ENCODE data around the gene GATA3.

The GATA3 gene

DNA sequence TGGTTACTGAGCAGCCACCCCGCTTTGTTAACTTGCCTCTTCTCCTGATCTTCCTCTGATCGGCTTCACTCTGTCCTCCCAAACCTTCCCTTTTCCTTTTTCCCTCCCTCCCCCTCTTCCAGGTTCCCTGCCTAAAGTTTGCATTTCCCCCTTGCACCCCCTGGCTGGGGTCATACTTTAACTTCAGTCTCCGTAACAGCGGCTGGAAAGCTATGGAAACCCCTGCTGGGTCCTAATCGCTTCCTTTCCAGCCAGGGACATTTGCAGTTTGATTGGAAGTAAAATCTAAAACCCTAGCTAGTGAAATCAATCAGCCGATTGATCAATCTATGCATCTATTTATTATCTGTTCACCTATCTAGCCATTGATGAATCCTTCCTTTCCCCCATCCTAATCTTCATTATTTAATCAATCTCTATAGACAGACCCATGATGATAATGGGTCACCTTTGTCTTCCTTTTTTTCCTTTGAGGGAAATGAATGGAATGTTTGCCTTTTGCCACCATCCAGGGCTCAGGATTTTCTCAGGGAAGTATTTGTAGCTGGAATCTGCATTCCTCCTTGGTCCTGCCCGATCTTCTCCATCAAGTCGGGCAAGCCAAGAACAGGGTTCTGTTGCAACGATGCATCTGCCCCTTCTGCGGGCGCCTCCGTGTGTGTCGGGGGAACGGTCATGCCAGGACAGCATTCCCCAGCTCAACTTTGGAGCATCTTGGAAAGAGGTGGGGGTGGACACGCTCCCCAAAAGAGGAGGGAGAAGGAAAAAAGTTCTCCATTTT lies 8.8 kb downstream of the GATA3 start:
- Histone ChIP-seq H3K9me3 (replicated peaks; ENCODE audit: low read length) (no peaks in the 10 kb centered on the region), H3K4me1 (ENCODE audit: control insufficient read depth, insufficient read depth, low read length) (peaks cover 23% of the 10 kb centered on the region), H3K4me3 (ENCODE audit: low read length) (no peak overlapping the region), H3K9ac (ENCODE audit: low read depth, low read length) (no peak overlapping the region), H3K27me3 (ENCODE audit: control insufficient read depth, insufficient read depth, low read length) (peaks cover 14% of the 10 kb centered on the region), H3K4me2 (ENCODE audit: low read length) (peak overlapping the region; percentile 43), H3K36me3 (ENCODE audit: insufficient read depth, low read length) (peaks cover 59% of the 10 kb centered on the region)

DNA sequence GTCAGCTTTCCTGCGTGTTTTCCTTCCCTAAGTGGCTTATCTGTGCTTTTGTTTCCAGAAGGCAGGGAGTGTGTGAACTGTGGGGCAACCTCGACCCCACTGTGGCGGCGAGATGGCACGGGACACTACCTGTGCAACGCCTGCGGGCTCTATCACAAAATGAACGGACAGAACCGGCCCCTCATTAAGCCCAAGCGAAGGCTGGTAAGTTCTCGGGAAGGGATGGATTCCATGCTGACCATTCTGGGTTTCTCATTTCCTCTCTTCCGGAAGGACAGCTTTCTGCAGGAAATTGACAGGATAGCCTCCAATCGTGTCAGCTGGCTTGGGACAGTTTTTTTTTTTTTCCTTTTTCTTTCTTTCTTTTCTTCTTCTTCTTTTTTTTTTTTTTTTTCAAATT lies 9.4 kb downstream of the GATA3 start:
- H3K4me1 ChIP-seq (ENCODE audit: control insufficient read depth, insufficient read depth, low read length): peaks cover 20% of the 10 kb centered on the region

DNA sequence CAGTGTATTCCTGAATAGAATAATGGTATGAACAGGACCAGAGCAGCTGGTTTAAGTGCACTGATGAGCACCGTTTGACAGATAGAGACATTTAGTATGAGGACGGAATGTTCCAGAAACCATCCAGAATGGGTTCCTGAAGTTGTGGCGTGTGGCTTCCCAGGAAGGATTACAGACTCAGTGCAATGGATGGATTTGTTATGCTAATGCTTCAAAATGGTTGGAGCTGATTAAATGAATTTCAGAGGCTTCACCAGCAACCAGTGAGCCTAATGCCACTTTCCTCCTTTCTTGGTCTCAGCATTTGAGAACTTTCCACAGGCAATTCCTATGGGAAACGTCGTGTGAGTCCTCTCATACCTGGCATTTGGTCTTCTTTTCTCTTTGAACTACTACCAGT lies 9.9 kb downstream of the GATA3 start:
- H3K9ac ChIP-seq (ENCODE audit: low read depth, low read length): no peak overlapping the region
- peaks cover 17% of the 10 kb centered on the region for H3K4me1 ChIP-seq (ENCODE audit: control insufficient read depth, insufficient read depth, low read length)
- H3K4me3 ChIP-seq (ENCODE audit: low read length): no peak overlapping the region
- H3K4me2 ChIP-seq (ENCODE audit: low read length): no peak overlapping the region
- peaks cover 14% of the 10 kb centered on the region for H3K27me3 ChIP-seq (ENCODE audit: control insufficient read depth, insufficient read depth, low read length)
- H3K9me3 ChIP-seq (replicated peaks; ENCODE audit: low read length): no peaks in the 10 kb centered on the region
- peaks cover 56% of the 10 kb centered on the region for H3K36me3 ChIP-seq (ENCODE audit: insufficient read depth, low read length)

More for the DNA sequence above, 9.4 kb downstream of the GATA3 start:
- H3K36me3 ChIP-seq (ENCODE audit: insufficient read depth, low read length): peaks cover 56% of the 10 kb centered on the region
- no peak overlapping the region for H3K9ac ChIP-seq (ENCODE audit: low read depth, low read length)
- no peak overlapping the region for H3K4me3 ChIP-seq (ENCODE audit: low read length)
- H3K4me2 ChIP-seq (ENCODE audit: low read length): peak overlapping the region; percentile 43
- H3K27me3 ChIP-seq (ENCODE audit: control insufficient read depth, insufficient read depth, low read length): peaks cover 14% of the 10 kb centered on the region
- no peaks in the 10 kb centered on the region for H3K9me3 ChIP-seq (replicated peaks; ENCODE audit: low read length)

DNA sequence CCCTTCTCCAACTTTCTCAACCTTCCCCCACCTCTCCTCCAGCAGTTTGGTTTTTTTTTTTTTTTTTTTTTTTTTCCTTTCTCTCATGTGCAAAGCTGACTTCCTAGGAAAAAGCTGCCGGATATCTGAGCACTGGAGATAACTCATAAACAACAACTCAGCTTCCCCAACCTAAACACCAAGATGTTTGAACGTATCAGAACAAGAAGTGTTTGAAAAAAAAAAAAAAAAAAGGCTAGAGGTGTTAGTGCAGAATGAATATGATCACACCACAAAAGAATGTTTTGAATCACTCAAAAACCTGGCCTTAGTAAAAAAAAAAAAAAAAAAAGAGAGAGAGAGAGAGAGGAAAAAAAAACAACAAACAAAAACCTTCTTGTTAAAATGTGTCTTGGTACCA lies 11.2 kb downstream of the GATA3 start:
- Histone ChIP-seq H3K27me3 (ENCODE audit: control insufficient read depth, insufficient read depth, low read length) (peaks cover 14% of the 10 kb centered on the region), H3K4me3 (ENCODE audit: low read length) (no peak overlapping the region), H3K4me1 (ENCODE audit: control insufficient read depth, insufficient read depth, low read length) (peaks cover 5% of the 10 kb centered on the region), H3K9ac (ENCODE audit: low read depth, low read length) (no peak overlapping the region), H3K9me3 (replicated peaks; ENCODE audit: low read length) (no peaks in the 10 kb centered on the region), H3K4me2 (ENCODE audit: low read length) (no peak overlapping the region), H3K36me3 (ENCODE audit: insufficient read depth, low read length) (peaks cover 65% of the 10 kb centered on the region)

DNA sequence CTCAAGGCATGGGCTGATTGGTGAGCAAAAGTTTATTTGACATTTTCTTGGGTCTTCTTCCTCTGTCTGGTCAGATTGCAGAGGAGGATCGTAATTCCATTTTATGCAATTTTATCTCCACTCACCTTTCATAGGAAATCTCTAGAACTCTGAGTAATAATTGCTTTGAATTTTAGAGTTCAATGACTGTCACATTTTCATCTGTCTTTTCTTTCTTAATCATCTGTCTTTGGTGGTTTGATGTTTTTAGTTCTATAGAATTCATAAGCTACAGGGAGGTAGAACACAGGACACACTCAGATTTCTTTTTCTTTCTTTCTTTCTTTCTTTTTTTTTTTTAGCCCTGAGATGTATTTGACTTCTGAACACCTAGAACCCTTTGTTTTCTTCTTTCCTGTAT lies 11.6 kb downstream of the GATA3 start:
- H3K27me3 ChIP-seq (ENCODE audit: control insufficient read depth, insufficient read depth, low read length): peaks cover 14% of the 10 kb centered on the region
- H3K4me3 ChIP-seq (ENCODE audit: low read length): no peak overlapping the region
- H3K9ac ChIP-seq (ENCODE audit: low read depth, low read length): no peak overlapping the region
- H3K9me3 ChIP-seq (replicated peaks; ENCODE audit: low read length): no peaks in the 10 kb centered on the region
- H3K4me2 ChIP-seq (ENCODE audit: low read length): no peak overlapping the region
- H3K36me3 ChIP-seq (ENCODE audit: insufficient read depth, low read length): peaks cover 70% of the 10 kb centered on the region
- peaks cover 5% of the 10 kb centered on the region for H3K4me1 ChIP-seq (ENCODE audit: control insufficient read depth, insufficient read depth, low read length)

DNA sequence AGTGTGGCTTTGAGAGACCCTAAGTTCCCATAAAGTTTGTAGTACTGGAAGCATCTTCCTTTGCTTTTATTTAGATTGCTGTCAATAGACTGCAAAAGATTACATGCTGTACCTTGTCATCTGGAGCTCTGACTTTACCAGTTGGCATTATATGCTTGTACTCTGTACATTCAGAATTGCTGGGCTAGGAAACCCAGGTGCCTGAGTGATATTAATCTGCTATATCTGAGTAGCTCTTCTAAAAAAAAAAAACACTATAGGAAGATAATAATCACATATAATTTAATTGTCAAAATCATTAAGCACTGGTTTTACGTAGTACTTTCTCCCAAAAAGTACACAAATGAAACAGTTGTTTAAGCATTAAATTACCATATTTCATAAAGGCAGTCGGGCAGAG lies 12.3 kb downstream of the GATA3 start:
- H3K9me3 ChIP-seq (replicated peaks; ENCODE audit: low read length): no peaks in the 10 kb centered on the region
- no peak overlapping the region for H3K9ac ChIP-seq (ENCODE audit: low read depth, low read length)
- no peak overlapping the region for H3K4me2 ChIP-seq (ENCODE audit: low read length)
- peaks cover 14% of the 10 kb centered on the region for H3K27me3 ChIP-seq (ENCODE audit: control insufficient read depth, insufficient read depth, low read length)
- H3K4me1 ChIP-seq (ENCODE audit: control insufficient read depth, insufficient read depth, low read length): peaks cover 5% of the 10 kb centered on the region
- H3K36me3 ChIP-seq (ENCODE audit: insufficient read depth, low read length): peaks cover 69% of the 10 kb centered on the region
- no peak overlapping the region for H3K4me3 ChIP-seq (ENCODE audit: low read length)

DNA sequence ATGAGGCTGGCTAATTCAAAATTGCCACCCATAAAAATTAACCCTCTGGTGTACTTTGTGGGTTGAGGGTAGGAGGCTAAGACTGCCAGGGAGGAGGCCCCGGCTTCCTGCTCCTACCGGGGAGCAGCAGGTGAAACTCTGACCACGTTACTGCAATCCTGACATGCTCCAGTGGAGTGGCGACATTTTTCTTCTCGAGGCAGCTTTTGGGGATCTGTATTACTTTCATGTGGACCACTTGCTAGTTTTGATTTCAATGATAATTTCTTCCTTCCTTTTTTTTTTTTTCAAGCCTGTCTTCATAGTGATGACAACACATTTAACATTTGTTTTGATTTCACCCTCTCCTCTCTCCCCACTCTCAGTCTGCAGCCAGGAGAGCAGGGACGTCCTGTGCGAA lies 14.6 kb downstream of the GATA3 start:
- H3K9me3 ChIP-seq (replicated peaks; ENCODE audit: low read length): no peaks in the 10 kb centered on the region
- no peak overlapping the region for H3K4me2 ChIP-seq (ENCODE audit: low read length)
- H3K27me3 ChIP-seq (ENCODE audit: control insufficient read depth, insufficient read depth, low read length): peaks cover 3% of the 10 kb centered on the region
- no peak overlapping the region for H3K9ac ChIP-seq (ENCODE audit: low read depth, low read length)
- H3K4me3 ChIP-seq (ENCODE audit: low read length): no peak overlapping the region
- no peaks in the 10 kb centered on the region for H3K4me1 ChIP-seq (ENCODE audit: control insufficient read depth, insufficient read depth, low read length)
- peaks cover 74% of the 10 kb centered on the region for H3K36me3 ChIP-seq (ENCODE audit: insufficient read depth, low read length)

DNA sequence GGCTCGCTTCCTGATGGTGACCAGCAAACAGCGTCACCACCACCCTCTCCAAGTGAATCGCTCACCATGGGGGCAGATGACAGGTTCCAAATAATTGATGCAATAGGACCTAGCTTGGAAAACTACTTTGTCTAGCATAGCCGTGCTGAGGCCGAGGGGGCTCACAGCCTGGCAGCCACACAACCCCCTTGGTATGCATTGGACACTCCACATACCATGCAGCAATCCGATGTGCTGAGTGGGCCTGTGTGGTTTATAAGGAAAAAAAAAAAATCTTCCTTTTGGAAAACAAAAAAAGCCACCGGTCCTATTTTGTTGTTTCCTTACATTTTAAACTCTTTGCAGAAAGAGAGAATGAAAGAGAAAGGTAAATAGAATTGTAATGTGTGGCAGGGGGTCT lies 15.1 kb downstream of the GATA3 start:
- Histone ChIP-seq H3K9me3 (replicated peaks; ENCODE audit: low read length) (no peaks in the 10 kb centered on the region), H3K27me3 (ENCODE audit: control insufficient read depth, insufficient read depth, low read length) (peaks cover 3% of the 10 kb centered on the region), H3K4me1 (ENCODE audit: control insufficient read depth, insufficient read depth, low read length) (no peaks in the 10 kb centered on the region)

DNA sequence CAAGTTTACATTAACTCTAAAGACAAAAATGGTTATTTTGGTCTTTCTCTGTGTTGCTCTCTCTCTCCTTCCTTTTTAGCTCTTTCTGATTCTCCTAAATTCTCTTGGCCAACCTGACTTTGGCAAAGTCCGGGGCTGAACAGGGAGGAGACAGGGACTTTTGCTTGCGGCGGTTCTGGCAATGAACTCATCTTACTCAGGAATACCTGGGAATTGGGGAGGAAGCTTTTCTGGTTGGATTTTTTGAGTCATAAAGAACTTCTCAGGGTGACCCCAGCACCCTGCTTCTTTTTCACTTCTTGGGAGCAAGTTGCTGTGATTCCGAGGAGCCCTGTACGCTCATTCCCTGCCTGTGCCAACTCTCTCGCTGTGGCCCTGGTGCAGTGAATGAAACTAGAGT lies 16.0 kb downstream of the GATA3 start:
- no peaks in the 10 kb centered on the region for H3K4me1 ChIP-seq (ENCODE audit: control insufficient read depth, insufficient read depth, low read length)
- peaks cover 73% of the 10 kb centered on the region for H3K36me3 ChIP-seq (ENCODE audit: insufficient read depth, low read length)
- no peaks in the 10 kb centered on the region for H3K9me3 ChIP-seq (replicated peaks; ENCODE audit: low read length)
- peaks cover 3% of the 10 kb centered on the region for H3K27me3 ChIP-seq (ENCODE audit: control insufficient read depth, insufficient read depth, low read length)
- H3K4me3 ChIP-seq (ENCODE audit: low read length): no peak overlapping the region
- H3K9ac ChIP-seq (ENCODE audit: low read depth, low read length): no peak overlapping the region
- H3K4me2 ChIP-seq (ENCODE audit: low read length): no peak overlapping the region

More for the DNA sequence above, 15.1 kb downstream of the GATA3 start:
- H3K4me2 ChIP-seq (ENCODE audit: low read length): no peak overlapping the region
- no peak overlapping the region for H3K4me3 ChIP-seq (ENCODE audit: low read length)
- no peak overlapping the region for H3K9ac ChIP-seq (ENCODE audit: low read depth, low read length)
- H3K36me3 ChIP-seq (ENCODE audit: insufficient read depth, low read length): peaks cover 71% of the 10 kb centered on the region

DNA sequence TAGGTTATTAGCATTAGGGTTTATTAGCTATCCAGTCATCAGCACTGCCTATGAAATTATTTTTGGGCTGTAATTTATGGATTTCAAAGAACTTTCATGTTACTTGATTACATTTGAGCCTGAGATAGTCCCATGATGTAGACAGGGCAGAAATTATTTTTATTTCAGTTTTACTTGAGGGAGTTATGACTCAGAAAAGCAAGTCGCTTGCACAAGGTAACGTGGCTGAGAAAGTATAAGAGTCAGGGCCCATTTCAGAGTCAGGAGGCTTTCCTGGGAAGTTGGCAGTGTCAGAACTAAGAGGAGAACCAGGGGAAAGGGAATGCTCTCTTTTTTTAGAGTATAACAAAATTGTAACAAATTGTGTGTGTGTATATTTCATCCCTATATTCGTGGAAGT lies 16.5 kb downstream of the GATA3 start:
- H3K4me3 ChIP-seq (ENCODE audit: low read length): no peak overlapping the region
- H3K36me3 ChIP-seq (ENCODE audit: insufficient read depth, low read length): peaks cover 74% of the 10 kb centered on the region

DNA sequence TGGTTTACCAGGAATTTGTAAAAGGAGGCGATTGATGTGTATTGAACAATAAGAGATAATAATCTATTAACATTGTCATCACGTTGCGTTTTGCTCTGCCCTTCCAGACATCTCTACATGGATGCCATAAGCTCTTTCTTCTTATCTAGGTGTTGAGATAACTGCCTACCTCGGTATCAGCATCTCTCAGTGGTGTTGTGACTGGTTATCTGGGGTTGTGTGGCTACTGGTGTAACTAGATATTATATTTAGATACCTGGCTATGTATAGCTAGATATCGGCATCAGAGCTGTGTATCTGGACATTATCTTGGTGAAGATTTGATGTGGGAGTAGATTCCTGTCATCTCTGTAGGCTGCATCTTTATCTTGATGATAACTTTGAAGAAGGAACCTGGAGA lies 17.2 kb downstream of the GATA3 start:
- H3K4me1 ChIP-seq (ENCODE audit: control insufficient read depth, insufficient read depth, low read length): no peaks in the 10 kb centered on the region
- H3K27me3 ChIP-seq (ENCODE audit: control insufficient read depth, insufficient read depth, low read length): peaks cover under 1% of the 10 kb centered on the region
- no peak overlapping the region for H3K4me2 ChIP-seq (ENCODE audit: low read length)
- no peak overlapping the region for H3K4me3 ChIP-seq (ENCODE audit: low read length)
- H3K9ac ChIP-seq (ENCODE audit: low read depth, low read length): no peak overlapping the region
- peaks cover 68% of the 10 kb centered on the region for H3K36me3 ChIP-seq (ENCODE audit: insufficient read depth, low read length)
- no peaks in the 10 kb centered on the region for H3K9me3 ChIP-seq (replicated peaks; ENCODE audit: low read length)

More for the DNA sequence above, 16.5 kb downstream of the GATA3 start:
- Histone ChIP-seq H3K9me3 (replicated peaks; ENCODE audit: low read length) (no peaks in the 10 kb centered on the region), H3K4me1 (ENCODE audit: control insufficient read depth, insufficient read depth, low read length) (no peaks in the 10 kb centered on the region), H3K4me2 (ENCODE audit: low read length) (no peak overlapping the region), H3K9ac (ENCODE audit: low read depth, low read length) (no peak overlapping the region), H3K27me3 (ENCODE audit: control insufficient read depth, insufficient read depth, low read length) (peaks cover 3% of the 10 kb centered on the region)

DNA sequence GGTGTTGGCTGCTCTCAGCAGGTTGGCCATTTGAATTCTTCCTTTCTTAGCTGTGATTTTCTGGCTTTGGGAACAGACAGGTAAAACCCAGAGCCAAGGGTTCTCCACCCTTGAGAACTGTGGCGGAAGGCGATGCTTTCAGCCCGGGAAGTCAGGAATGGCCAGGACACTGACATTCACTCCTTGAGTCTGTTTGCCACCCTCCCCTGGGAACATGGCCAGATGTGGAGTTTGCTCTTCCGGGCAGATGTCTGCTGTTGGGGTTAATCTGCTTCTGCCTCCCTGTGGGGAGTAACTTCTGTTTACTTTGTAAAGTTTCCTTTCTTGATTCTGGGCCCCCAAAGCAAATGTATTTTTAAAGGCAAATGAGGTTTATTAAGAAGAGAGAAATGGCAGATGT lies 17.7 kb downstream of the GATA3 start:
- no peak overlapping the region for H3K9ac ChIP-seq (ENCODE audit: low read depth, low read length)
- H3K36me3 ChIP-seq (ENCODE audit: insufficient read depth, low read length): peaks cover 63% of the 10 kb centered on the region
- H3K4me1 ChIP-seq (ENCODE audit: control insufficient read depth, insufficient read depth, low read length): no peaks in the 10 kb centered on the region
- no peak overlapping the region for H3K4me2 ChIP-seq (ENCODE audit: low read length)
- no peaks in the 10 kb centered on the region for H3K9me3 ChIP-seq (replicated peaks; ENCODE audit: low read length)
- H3K27me3 ChIP-seq (ENCODE audit: control insufficient read depth, insufficient read depth, low read length): no peaks in the 10 kb centered on the region
- H3K4me3 ChIP-seq (ENCODE audit: low read length): no peak overlapping the region
